Panc1 (cell line): ENCODE results near the gene NT5C1A.

Experiments
- POLR2AphosphoS5 ChIP-seq: IDR thresholded peaks from 2 replicates; pipeline ENCODE4 v1.6.1; 2012; ENCODE audit warnings: mild to moderate bottlenecking, low read depth, low read length, moderate library complexity
- SIN3A ChIP-seq: IDR thresholded peaks from 2 replicates; pipeline ENCODE4 v1.6.1; 2012; ENCODE audit warnings: low read depth, mild to moderate bottlenecking, low read length, moderate library complexity, borderline replicate concordance; ENCODE audit not compliant: insufficient read depth
- TCF7L2 ChIP-seq: IDR thresholded peaks from 2 replicates; pipeline ENCODE4 v1.6.1; 2011; ENCODE audit warnings: mild to moderate bottlenecking, low read depth, low read length, inconsistent platforms
- TF ChIP-seq, protein P1 (sequence below): fragments of 450-650 bp; IDR thresholded peaks from 2 replicates; pipeline ENCODE4 v1.5.1; 2017; ENCODE audit warnings: mild to moderate bottlenecking
- TF ChIP-seq, protein P2 (sequence below), 2 experiments: IDR thresholded peaks; 2 replicates each; pipeline ENCODE4 v1.6.1; 2011 to 2012; ENCODE audit warnings: low read depth in 2 of 2, control low read depth in 1 of 2, low read length in 1 of 2, mild to moderate bottlenecking in 1 of 2, moderate library complexity in 1 of 2; ENCODE audit not compliant: insufficient read depth in 1 of 2

DNA sequence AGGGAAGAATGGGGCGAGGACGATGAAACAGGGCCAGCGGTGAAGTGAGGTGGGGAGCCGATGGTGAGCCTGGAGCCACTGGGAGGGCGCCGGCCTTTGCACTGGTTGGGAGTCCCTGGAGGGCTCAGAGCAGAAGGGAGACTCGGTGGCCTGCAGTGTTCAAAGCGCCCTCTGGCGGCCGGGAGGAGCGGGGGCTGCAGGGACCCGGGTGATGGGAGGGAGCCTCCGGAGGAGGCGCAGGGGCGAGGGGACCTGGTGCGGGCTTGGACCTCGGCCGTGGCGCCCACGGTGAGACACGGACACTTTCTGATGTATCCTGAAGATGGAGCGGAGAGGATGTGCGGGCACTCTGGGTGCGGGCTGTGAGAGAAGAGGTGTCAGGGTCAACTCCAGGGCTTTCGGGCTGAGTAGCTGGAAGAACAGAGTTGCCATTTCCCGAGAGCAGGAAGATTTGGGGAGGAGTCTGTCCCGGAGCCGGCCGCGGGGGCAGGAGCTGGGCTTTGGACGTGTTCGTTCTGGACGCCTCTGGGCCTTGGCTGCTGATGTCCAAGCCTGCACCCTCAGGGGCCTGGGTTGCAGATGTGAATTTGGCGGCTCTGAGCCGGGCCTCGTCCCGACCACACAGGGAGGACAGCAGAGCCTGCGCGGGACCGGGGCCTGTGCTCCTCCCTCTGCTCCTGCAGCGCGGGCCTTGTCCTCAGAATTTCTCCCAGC is 62.1 kb downstream of the NT5C1A start:
- TF ChIP-seq, protein P1, sequence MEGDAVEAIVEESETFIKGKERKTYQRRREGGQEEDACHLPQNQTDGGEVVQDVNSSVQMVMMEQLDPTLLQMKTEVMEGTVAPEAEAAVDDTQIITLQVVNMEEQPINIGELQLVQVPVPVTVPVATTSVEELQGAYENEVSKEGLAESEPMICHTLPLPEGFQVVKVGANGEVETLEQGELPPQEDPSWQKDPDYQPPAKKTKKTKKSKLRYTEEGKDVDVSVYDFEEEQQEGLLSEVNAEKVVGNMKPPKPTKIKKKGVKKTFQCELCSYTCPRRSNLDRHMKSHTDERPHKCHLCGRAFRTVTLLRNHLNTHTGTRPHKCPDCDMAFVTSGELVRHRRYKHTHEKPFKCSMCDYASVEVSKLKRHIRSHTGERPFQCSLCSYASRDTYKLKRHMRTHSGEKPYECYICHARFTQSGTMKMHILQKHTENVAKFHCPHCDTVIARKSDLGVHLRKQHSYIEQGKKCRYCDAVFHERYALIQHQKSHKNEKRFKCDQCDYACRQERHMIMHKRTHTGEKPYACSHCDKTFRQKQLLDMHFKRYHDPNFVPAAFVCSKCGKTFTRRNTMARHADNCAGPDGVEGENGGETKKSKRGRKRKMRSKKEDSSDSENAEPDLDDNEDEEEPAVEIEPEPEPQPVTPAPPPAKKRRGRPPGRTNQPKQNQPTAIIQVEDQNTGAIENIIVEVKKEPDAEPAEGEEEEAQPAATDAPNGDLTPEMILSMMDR: peak; percentile 94
- TF ChIP-seq POLR2AphosphoS5 (no peak), SIN3A (no peak), TCF7L2 (no peak)
- TF ChIP-seq, protein P2, sequence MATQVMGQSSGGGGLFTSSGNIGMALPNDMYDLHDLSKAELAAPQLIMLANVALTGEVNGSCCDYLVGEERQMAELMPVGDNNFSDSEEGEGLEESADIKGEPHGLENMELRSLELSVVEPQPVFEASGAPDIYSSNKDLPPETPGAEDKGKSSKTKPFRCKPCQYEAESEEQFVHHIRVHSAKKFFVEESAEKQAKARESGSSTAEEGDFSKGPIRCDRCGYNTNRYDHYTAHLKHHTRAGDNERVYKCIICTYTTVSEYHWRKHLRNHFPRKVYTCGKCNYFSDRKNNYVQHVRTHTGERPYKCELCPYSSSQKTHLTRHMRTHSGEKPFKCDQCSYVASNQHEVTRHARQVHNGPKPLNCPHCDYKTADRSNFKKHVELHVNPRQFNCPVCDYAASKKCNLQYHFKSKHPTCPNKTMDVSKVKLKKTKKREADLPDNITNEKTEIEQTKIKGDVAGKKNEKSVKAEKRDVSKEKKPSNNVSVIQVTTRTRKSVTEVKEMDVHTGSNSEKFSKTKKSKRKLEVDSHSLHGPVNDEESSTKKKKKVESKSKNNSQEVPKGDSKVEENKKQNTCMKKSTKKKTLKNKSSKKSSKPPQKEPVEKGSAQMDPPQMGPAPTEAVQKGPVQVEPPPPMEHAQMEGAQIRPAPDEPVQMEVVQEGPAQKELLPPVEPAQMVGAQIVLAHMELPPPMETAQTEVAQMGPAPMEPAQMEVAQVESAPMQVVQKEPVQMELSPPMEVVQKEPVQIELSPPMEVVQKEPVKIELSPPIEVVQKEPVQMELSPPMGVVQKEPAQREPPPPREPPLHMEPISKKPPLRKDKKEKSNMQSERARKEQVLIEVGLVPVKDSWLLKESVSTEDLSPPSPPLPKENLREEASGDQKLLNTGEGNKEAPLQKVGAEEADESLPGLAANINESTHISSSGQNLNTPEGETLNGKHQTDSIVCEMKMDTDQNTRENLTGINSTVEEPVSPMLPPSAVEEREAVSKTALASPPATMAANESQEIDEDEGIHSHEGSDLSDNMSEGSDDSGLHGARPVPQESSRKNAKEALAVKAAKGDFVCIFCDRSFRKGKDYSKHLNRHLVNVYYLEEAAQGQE (IDR thresholded peaks at IDR 0.05; ENCODE audit: insufficient read depth in 1 of 2, low read depth in 2 of 2, low read length in 1 of 2): no peak
